Fibroblast of villous mesenchyme (primary cell): Measurements from ENCODE around the gene C12orf54. TPM values are rescaled to one million over a fixed set of nuclear protein-coding genes. Genes with fewer than 3 reads are reported as not detected.
"Not testable (repeated sequence)": the region's sequence is repeated elsewhere in the genome, so short reads cannot be mapped to it uniquely, and the experiment has no call there.

ENCODE experiments used
- DNase-seq: peaks from one replicate; pipeline ENCODE4 v3.0.0-alpha.2; 2010; ENCODE audit warnings: low read depth
- H3K4me3 ChIP-seq: 2 replicates; pipeline ENCODE4 v1.5.1; 2011; ENCODE audit warnings: low read depth, mild to moderate bottlenecking, low read length
- CTCF ChIP-seq: IDR thresholded peaks from 2 replicates; pipeline ENCODE4 v1.5.1; 2012; ENCODE audit warnings: low read depth, mild to moderate bottlenecking, low read length; ENCODE audit not compliant: insufficient read depth
- total RNA-seq: library from RNA; depleted of rRNA; stranded (reverse); fragments of >200 nt; gene quantifications from 2 replicates; pipeline ENCODE4 v1.2.3, GENCODE V29; 2012

Gene C12orf54
- total RNA-seq, 1 donor: not detected

- no peak for DNase-seq
- H3K4me3 ChIP-seq: no peak overlapping the region
- TF ChIP-seq CTCF: no peak
Observed at GRCh38 chr12:48451372-48451771, 30.9 kb upstream of the C12orf54 start.

- DNase-seq, H3K4me3 ChIP-seq: not testable (repeated sequence)
Observed at GRCh38 chr12:48452961-48453360, 29.3 kb upstream of the C12orf54 start.

GRCh38 chr12:48454667-48455066 is 27.6 kb upstream of the C12orf54 start:
- peak; percentile 75 for DNase-seq
- peak; percentile 75 for TF ChIP-seq CTCF
- no peak overlapping the region for H3K4me3 ChIP-seq

GRCh38 chr12:48455116-48455515 is 27.2 kb upstream of the C12orf54 start:
- H3K4me3 ChIP-seq: no peak overlapping the region
- TF ChIP-seq CTCF: no peak
- no peak for DNase-seq

GRCh38 chr12:48459259-48459658 is 23.0 kb upstream of the C12orf54 start:
- TF ChIP-seq CTCF: no peak
- no peak for DNase-seq
- H3K4me3 ChIP-seq: no peak overlapping the region

GRCh38 chr12:48469027-48469426 is 13.3 kb upstream of the C12orf54 start:
- H3K4me3 ChIP-seq, DNase-seq: not testable (repeated sequence)

- TF ChIP-seq CTCF: no peak
- DNase-seq: no peak
- H3K4me3 ChIP-seq: no peak within 1 kb of the TSS
Observed at GRCh38 chr12:48472259-48472658, 10.0 kb upstream of the C12orf54 start, which contains the start of gene ANP32D. ANP32D (plus strand) TSS chr12:48472559; CDS start chr12:48472665, 106 bp downstream.

- H3K4me3 ChIP-seq: no peak overlapping the region
- DNase-seq: no peak
- TF ChIP-seq CTCF: no peak
Observed at GRCh38 chr12:48473061-48473460, 9.2 kb upstream of the C12orf54 start.

- not testable (repeated sequence) for H3K4me3 ChIP-seq, DNase-seq
Observed at GRCh38 chr12:48474497-48474896, 7.8 kb upstream of the C12orf54 start.
